ENCODE data around the gene KCNK1.
"Not testable (repeated sequence)": the region's sequence is repeated elsewhere in the genome, so short reads cannot be mapped to it uniquely, and the experiment has no call there.

KCNK1 gene

DNA sequence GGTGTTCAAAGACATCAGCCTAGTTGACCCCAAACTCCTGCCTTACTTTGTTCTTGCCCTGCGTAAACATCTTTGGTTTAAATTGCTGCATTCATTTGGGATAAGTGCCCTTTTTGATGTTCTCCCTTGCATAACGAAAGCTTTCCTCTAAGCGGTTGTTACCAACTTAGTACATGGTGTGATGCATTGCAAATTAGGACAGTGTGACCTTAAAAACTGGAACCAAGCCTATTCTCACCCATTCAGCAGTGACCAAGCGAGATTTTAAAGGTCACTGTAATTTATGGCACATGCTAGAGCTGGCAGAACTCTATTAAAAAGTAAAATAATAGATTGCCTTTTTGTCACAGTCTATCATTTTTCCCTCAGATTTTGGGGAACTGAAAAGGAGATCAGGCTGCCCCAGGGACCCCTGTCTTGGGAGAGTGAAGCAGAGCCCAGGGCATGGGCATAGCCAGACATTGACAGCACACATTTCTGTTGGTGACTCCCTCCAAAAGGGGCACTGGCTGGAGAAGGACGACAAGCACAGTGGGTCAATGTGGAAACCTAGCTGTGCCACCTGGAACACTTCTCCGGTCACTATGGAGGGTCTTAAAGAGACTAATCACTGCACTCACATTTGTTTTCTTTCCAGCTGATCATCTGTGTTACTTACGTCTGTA is 63.9 kb downstream of the KCNK1 start:
- DNase-seq (ENCODE audit: low read depth): no peak
- no peak overlapping the region for H3K4me3 ChIP-seq (ENCODE audit: low read depth, low read length)
- TF ChIP-seq MYC (IDR thresholded peaks at IDR 0.05; ENCODE audit: low read depth, low read length) (no peak), POLR2A (IDR thresholded peaks at IDR 0.05; ENCODE audit: extremely low read depth, insufficient read length) (no peak), CTCF (IDR thresholded peaks at IDR 0.05; ENCODE audit: low read depth, low read length) (no peak)
- TF ChIP-seq, protein P1, sequence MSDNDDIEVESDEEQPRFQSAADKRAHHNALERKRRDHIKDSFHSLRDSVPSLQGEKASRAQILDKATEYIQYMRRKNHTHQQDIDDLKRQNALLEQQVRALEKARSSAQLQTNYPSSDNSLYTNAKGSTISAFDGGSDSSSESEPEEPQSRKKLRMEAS (IDR thresholded peaks at IDR 0.05; ENCODE audit: low read depth, low read length): no peak

- TF ChIP-seq, protein P1 (IDR thresholded peaks at IDR 0.05; ENCODE audit: low read depth, low read length): no peak
- TF ChIP-seq CTCF (IDR thresholded peaks at IDR 0.05; ENCODE audit: low read depth, low read length): no peak
- TF ChIP-seq POLR2A (IDR thresholded peaks at IDR 0.05; ENCODE audit: extremely low read depth, insufficient read length): no peak
- TF ChIP-seq MYC (IDR thresholded peaks at IDR 0.05; ENCODE audit: low read depth, low read length): no peak
- H3K4me3 ChIP-seq (ENCODE audit: low read depth, low read length): no peak overlapping the region
- DNase-seq (ENCODE audit: low read depth): no peak
These were observed 65.1 kb downstream of the KCNK1 start for GRCh38 chr1:233679030-233679429.

- H3K4me3 ChIP-seq (ENCODE audit: low read depth, low read length): no peak overlapping the region
- no peak for DNase-seq (ENCODE audit: low read depth)
- TF ChIP-seq MYC (IDR thresholded peaks at IDR 0.05; ENCODE audit: low read depth, low read length) (no peak), CTCF (IDR thresholded peaks at IDR 0.05; ENCODE audit: low read depth, low read length) (no peak), POLR2A (IDR thresholded peaks at IDR 0.05; ENCODE audit: extremely low read depth, insufficient read length) (no peak)
- TF ChIP-seq, protein P1 (IDR thresholded peaks at IDR 0.05; ENCODE audit: low read depth, low read length): no peak
These were observed 65.9 kb downstream of the KCNK1 start for GRCh38 chr1:233679591-233680373.

GRCh38 chr1:233681285-233681684 is 67.4 kb downstream of the KCNK1 start:
- TF ChIP-seq, protein P1 (IDR thresholded peaks at IDR 0.05; ENCODE audit: low read depth, low read length): no peak
- TF ChIP-seq POLR2A (IDR thresholded peaks at IDR 0.05; ENCODE audit: extremely low read depth, insufficient read length) (no peak), CTCF (IDR thresholded peaks at IDR 0.05; ENCODE audit: low read depth, low read length) (no peak), MYC (IDR thresholded peaks at IDR 0.05; ENCODE audit: low read depth, low read length) (no peak)
- no peak overlapping the region for H3K4me3 ChIP-seq (ENCODE audit: low read depth, low read length)
- no peak for DNase-seq (ENCODE audit: low read depth)

GRCh38 chr1:233686653-233687052 is 72.7 kb downstream of the KCNK1 start:
- DNase-seq (ENCODE audit: low read depth); H3K4me3 ChIP-seq (ENCODE audit: low read depth, low read length): not testable (repeated sequence)

GRCh38 chr1:233689017-233689747 is 75.3 kb downstream of the KCNK1 start:
- TF ChIP-seq, protein P1 (IDR thresholded peaks at IDR 0.05; ENCODE audit: low read depth, low read length): no peak
- no peak for TF ChIP-seq MYC (IDR thresholded peaks at IDR 0.05; ENCODE audit: low read depth, low read length)
- TF ChIP-seq POLR2A (IDR thresholded peaks at IDR 0.05; ENCODE audit: extremely low read depth, insufficient read length): no peak
- TF ChIP-seq CTCF (IDR thresholded peaks at IDR 0.05; ENCODE audit: low read depth, low read length): no peak
- no peak for DNase-seq (ENCODE audit: low read depth)
- H3K4me3 ChIP-seq (ENCODE audit: low read depth, low read length): no peak overlapping the region
